Left colon (tissue), 2 donors: Measurements from ENCODE around the gene ZFPL1. TPM values are rescaled to one million over a fixed set of nuclear protein-coding genes. Genes with fewer than 3 reads are reported as not detected.

ENCODE experiments used
- ATAC-seq: fragments of 200-7000 bp; cut with Tn5 transposase; one replicate; pipeline ENCODE4 v1.9.1; 2020; ENCODE audit warnings: mild to moderate bottlenecking, moderate library complexity
- DNase-seq, 2 donors: peaks; one replicate each; pipeline ENCODE4 v3.0.0-alpha.2; 2020
- intact Hi-C, 2 donors: fragments of 100-400 bp; cut with DNase I in 1 of 2; cut with micrococcal nuclease in 1 of 2; formaldehyde crosslinking; loops; one replicate each; pipeline versions ENCODE4 v1.11.2 to v1.14.0; 2022; cut with DNase I, micrococcal nuclease
- total RNA-seq, 2 donors: library from RNA; stranded (reverse); fragmentation: NEBNext Ultra II Directional; extraction: Animal tissue kit (Norgen Biotek cat#: 25700); gene quantifications; one replicate each; pipeline ENCODE4 v1.2.1, GENCODE V29; 2021
- donor health status: DM: no; HTN: no; CAD: no.
- donor health status: DM: yes; HTN: yes; CAD: no.

Gene ZFPL1
- total RNA-seq, 2 donors from 2014 or later: 45.3 to 45.6 TPM

DNA sequence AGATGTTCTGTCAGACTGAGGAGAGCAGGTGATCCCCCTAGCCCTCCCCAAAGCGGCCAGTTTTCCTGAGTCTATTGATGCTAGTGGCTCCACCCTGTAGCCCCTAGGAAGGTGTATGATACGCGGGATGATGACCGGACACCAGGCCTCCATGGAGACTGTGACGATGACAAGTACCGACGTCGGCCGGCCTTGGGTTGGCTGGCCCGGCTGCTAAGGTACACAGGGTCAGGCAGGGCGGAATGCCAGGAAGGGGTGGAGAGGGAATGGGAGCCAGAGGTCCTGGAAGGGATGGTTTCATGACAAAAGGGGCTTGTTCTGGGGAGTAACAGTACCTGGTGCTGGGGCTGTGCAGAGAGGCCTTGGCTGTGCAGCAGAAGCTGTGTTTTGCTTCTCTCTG is 3.2 kb downstream of the ZFPL1 start:
- intact Hi-C loops: no loop called here
- DNase-seq: no peak
- no peak for ATAC-seq

DNA sequence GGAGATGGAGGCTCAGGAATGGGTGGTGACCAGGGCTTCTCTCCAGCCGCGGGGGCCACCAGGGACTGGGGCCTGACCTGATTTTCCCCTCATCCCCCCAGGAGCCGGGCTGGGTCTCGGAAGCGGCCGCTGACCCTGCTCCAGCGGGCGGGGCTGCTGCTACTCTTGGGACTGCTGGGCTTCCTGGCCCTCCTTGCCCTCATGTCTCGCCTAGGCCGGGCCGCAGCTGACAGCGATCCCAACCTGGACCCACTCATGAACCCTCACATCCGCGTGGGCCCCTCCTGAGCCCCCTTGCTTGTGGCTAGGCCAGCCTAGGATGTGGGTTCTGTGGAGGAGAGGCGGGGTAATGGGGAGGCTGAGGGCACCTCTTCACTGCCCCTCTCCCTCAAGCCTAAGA is 3.8 kb downstream of the ZFPL1 start:
- DNase-seq (no peak), ATAC-seq (no peak)
- intact Hi-C loops: no loop called here

DNA sequence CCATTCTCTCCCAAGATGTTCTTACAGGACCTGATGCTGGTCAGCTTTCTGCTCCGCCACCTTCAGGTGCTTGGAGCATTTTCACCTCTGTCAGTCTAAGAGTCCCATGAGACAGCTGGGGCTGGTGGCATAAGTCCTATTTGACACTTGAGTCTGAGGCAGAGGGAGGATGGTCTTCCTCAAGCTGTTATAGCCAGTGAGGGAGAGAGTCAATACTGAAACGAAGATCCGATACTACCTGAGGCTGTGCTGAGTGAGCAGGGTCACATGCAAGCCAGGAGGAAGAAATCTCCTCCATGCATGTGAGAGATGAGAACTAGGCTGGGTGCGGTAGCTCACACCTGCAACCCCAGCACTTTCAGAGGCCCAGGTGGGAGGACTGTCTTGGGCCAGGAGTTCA is 5.6 kb downstream of the ZFPL1 start:
- intact Hi-C loops: no loop called here
- ATAC-seq (no peak), DNase-seq (no peak)

DNA sequence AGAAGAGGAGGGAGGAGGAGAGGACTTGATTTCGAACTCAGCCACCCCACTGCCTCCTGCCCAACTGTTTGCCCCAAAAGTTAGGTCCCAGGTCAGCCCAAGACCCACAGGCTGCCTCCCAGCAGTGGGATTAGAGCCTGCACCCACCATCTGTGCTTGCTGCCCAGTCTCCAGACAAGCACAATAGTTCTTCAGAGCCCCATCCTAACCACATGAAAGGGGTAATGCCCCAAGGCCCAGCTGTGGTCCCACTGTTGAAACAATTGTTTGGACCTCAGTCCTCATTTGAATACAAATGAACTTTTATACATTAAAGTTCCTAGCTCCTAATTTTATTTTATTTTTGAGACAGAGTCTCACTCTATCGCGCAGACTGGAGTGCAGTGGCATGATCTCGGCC is 6.6 kb downstream of the ZFPL1 start:
- intact Hi-C loops: no loop called here
- DNase-seq: no peak
- no peak for ATAC-seq

DNA sequence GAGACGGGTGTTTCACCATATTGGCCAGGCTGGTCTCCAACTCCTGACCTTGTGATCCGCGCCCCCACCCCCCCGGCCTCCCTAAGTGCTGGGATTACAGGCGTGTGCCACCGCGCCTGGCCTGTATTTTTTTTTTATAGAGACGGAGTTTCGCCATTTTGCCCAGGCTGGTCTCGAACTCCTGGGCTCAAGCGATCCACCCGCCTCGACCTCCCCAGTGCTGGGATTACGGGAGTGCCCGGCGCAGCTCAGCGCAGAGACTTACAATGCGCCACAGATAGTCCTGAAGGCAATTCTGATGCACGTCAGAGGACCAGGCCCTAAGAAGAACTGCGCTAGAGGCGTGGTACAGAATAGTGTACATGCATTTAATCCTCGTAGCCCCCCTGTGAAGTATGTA is 11.4 kb downstream of the ZFPL1 start:
- DNase-seq (no peak), ATAC-seq (no peak)
- intact Hi-C loops: no loop called here

DNA sequence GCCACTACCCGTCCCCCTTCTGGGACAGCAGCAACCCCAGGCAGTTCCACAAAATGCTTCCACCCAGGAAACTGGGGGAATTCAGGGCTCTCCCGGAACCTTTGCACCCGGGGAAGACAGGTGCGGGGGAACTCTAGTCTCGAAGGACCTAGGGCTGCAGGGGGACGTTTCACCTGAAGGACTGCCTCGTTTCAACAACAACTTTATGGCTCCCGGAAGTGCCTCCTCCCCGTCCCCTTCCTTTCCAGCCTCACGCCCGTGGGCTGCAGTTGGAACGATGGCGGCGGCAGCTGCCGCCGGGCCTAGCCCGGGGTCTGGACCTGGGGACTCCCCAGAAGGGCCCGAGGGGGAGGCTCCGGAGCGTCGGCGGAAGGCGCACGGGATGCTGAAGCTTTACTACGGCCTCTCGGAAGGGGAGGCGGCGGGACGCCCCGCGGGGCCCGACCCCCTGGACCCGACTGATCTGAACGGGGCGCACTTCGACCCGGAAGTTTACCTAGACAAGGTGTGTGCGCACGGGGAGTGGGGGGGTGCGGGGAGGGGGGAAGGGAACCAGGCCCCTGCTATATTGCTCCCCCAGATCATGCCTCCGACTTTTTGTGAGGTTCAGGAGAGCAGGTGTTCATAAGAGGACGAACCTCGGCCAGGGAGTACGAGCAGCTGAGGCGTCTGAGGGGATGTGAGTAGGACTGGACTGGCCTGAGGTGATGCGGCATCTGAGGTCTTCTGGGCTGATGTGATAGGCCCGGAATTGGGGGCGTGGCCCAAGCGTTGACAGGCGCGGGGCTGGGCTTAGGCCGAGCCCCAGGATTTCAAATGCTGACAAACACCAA is 12.2 kb downstream of the ZFPL1 start, which contains the start of gene VPS51:
Gene VPS51, plus strand, starts transcription at position 241 of the 833 bp plus-strand sequence. Its CDS starts 37 bp downstream, at position 278.
- ATAC-seq: peak; percentile 95
- intact Hi-C loops: no loop called here

DNA sequence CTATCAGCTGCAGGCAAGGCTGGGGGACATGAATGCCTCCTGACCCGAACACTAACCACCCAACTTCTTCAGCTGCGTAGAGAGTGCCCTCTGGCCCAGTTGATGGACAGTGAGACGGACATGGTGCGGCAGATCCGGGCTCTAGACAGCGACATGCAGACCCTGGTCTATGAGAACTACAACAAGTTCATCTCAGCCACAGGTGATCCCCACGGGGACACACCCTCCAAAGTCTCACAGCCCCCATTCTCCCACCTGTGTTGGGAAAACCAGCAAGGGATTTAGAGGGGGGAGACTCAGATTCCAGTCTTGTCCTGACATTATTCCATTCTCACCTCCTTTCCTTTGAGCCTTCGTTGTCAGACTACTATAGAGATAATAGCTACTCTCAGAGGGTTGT is 12.9 kb downstream of the ZFPL1 start:
- intact Hi-C loops: no loop called here
- ATAC-seq: no peak

More for the DNA sequence above, 12.2 kb downstream of the ZFPL1 start, which contains the start of gene VPS51:
- peak; percentile 92 to 94 for DNase-seq

DNA sequence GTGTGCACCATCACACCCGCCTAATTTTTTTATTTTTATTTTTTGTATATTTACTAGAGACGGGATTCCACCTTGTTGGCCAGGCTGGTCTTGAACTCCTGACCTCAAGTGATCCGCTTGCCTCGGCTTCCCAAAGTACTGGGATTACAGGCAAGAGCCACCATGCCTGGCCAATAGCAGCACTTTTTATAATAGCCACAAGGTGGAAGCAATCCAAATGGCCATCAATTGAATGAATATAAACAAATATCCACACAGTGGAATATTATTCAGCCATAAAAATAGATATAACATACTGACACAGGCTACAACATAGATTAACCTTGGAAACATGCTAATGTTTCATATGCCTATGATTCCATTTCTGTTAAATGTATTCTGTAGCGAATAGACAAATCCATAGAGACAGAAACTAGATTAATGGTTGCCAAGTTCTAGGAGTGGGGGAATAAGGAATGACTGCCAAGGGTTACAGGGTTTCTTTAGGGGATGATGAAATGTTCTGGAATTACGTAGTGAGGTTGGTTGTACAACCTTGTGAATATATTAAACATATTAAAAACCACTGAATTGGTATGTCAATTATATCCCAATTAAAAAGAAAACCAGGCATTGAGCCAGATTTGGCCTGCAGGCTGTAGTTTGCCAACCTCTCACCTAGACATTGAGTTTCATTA is 16.8 kb downstream of the ZFPL1 start:
- intact Hi-C loops: no loop called here
- no peak for ATAC-seq
- no peak for DNase-seq

More for the DNA sequence above, 12.9 kb downstream of the ZFPL1 start:
- DNase-seq: no peak

DNA sequence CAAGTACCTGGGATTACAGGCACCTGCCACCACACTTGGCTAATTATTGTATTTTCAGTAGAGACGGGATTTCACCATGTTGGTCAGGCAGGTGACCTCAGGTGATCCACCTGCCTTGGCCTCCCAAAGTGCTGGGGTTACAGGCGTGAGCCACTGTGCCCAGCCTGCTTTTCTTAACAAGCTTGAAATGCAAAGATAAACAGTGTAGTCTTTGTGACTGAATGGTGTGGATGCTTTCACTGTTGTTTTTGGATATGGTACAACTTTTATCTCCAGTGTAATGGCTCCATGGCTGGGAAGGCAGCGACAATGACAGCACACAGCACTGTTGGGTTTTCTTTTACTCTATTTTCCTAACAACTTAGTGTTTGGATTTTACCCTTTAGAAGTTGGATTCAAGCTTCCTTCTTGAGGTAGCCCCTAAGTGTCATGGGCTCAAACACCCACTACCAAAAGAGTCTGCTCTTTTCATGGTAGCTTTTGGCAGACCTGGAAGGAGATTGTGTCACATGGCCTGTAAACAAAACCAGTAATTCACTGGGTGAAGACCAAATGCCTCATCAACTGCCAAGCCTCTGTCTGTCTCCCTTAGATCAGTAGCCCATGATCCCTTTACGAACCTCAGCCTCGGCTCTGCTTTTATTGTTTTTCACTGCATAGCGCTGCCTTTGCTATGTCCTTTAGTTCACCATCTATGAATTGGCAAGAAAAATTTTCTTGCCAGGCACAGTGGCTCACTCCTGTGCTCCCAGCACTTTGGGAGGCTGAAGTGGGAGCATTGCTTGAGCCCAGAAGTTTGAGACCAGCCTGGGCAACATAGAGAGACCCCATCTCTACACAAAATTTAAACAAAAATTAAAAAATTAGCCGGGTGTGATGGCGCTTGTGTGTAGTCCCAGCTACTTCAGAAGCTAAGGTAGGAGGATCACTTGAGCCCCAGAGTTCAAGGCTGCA is 18.4 kb downstream of the ZFPL1 start:
- intact Hi-C loops: no loop called here
- no peak for ATAC-seq
- DNase-seq: no peak

DNA sequence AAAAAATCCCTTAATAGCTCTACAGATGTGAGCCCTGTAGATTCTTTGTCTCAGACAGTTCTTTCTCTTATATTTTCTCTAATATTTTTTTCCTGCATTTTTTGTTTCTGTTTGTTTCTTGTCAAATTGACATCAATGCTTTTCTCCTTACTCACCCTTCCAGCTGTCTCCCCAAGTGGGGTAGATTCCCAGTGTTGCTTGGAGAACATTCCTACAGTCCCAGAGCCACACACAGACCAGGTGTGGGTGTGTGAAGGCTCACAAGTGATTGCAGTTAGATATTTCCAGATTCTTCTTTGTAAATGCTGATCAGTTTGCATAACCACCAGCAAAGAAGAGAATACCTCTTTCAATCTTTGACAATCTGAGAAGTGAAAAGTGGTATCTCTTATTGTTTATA is 19.5 kb downstream of the ZFPL1 start:
- no peak for ATAC-seq
- intact Hi-C loops: no loop called here
- no peak for DNase-seq

DNA sequence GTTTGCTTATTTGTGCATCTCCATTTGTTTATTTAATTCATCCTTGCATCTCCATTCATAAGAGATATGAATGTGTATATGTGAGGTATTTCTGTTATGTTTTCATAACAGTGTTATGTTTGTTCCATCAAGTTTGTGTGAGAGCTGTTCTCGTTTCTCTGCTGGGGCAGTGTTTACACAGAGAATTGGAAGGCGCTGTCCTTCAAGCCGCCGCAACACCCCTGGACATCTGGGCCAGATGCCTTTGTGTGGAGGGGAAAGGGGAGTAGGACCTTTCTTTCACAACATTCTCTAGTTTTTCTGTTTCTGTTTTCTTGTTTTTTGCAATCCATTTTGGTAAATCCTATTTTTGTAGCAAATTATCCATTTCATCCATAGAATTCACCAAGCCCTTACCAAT is 20.6 kb downstream of the ZFPL1 start:
- intact Hi-C loops: no loop called here
- DNase-seq (no peak), ATAC-seq (no peak)

DNA sequence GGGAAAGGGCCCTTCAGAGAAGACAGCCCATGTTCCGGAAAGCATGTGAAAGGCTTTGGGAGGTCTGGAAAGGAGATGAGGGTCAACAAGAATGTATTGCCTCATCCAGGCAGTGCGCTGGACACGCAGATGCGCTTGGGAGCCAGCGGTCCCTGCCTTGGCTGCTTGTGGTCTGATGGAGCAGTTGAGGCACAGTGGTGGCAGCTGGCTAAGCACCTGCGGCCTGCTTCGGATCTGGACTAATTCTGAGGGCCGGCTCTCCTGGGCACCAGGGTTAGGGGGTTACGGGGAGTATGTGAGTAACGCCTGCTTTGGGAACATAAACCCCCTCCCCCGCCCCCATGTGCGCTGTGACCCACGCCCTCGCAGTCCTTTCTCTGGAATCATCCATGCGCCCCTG is 23.1 kb downstream of the ZFPL1 start:
- intact Hi-C loops: no loop called here
- no peak for DNase-seq
- no peak for ATAC-seq

DNA sequence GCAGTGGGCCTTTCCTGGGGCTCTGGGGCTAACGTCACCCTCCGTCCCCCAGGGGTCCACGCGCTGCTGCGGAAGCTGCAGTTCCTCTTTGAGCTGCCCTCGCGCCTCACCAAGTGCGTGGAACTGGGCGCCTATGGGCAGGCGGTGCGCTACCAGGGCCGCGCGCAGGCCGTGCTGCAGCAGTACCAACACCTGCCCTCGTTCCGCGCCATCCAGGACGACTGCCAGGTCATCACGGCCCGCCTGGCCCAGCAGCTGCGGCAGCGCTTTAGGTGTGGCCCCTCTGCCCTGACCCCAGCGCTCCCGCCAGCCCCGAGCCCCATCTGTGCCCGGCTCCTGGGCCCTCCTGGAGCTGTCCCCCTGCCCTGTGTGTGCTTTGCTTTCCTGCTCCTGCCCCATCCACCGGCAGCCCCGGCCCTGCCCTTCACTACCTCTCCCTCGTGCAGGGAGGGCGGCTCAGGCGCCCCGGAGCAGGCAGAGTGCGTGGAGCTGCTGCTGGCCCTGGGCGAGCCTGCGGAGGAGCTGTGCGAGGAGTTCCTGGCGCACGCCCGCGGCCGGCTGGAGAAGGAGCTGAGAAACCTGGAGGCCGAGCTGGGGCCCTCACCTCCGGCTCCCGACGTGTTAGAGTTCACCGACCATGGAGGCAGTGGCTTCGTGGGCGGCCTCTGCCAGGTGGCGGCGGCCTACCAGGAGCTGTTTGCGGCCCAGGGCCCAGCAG is 23.9 kb downstream of the ZFPL1 start:
- no peak for ATAC-seq
- intact Hi-C loops: no loop called here

DNA sequence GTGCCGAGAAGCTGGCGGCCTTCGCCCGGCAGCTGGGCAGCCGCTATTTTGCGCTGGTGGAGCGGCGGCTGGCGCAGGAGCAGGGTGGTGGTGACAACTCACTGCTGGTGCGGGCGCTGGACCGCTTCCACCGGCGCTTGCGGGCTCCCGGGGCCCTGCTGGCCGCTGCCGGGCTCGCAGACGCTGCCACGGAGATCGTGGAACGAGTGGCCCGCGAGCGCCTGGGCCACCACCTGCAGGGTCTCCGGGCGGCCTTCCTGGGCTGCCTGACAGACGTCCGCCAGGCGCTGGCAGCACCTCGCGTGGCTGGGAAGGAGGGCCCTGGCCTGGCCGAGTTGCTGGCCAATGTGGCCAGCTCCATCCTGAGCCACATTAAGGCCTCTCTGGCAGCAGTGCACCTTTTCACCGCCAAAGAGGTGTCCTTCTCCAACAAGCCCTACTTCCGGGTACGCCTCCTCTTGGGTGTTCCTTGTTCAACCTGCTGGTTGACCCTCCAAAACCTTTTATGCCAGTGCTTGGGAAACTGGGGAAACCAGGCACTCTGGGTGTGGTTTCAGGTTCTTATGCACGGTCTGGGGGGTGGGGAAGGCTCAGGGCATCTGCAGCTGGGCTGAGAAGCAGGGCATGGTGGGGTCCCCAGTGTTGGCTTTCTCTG is 24.6 kb downstream of the ZFPL1 start:
- ATAC-seq (no peak), DNase-seq (no peak)
- intact Hi-C loops: no loop called here

More for the DNA sequence above, 23.9 kb downstream of the ZFPL1 start:
- DNase-seq: no peak

DNA sequence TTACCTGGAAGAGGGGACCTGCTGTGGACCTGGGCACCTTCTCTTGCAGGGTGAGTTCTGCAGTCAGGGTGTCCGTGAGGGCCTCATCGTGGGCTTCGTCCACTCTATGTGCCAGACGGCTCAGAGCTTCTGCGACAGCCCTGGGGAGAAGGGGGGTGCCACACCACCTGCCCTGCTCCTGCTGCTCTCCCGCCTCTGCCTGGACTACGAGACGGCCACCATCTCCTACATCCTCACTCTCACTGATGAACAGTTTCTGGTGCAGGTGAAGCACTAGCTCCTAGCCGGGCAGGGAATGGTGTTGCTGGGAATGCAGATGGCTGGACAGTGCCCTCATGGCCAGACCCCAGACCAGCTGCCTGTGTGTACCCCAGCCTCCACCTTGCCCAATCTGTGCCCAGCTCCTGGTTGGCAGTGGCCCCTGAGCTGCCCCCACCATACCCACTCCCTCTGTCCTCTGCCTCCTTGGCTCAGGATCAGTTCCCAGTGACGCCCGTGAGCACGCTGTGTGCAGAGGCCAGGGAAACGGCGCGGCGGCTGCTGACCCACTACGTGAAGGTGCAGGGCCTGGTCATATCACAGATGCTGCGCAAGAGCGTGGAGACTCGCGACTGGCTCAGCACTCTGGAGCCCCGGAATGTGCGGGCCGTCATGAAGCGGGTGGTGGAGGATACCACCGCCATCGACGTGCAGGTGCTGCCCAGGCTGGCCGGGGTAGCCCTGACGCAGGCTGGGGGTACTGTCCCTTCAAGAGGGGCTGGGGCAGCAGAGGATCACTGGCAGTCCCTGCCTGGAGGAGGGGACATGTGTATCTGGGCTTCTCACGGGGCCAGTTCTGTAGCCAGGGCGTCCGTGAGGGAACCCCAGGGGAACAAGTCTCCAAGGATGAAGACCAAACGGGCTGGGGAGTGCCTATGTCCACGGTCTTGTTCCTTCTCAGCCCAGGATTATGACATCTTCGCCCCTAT is 25.5 kb downstream of the ZFPL1 start:
- intact Hi-C loops: no loop called here
- no peak for ATAC-seq
- DNase-seq: no peak

DNA sequence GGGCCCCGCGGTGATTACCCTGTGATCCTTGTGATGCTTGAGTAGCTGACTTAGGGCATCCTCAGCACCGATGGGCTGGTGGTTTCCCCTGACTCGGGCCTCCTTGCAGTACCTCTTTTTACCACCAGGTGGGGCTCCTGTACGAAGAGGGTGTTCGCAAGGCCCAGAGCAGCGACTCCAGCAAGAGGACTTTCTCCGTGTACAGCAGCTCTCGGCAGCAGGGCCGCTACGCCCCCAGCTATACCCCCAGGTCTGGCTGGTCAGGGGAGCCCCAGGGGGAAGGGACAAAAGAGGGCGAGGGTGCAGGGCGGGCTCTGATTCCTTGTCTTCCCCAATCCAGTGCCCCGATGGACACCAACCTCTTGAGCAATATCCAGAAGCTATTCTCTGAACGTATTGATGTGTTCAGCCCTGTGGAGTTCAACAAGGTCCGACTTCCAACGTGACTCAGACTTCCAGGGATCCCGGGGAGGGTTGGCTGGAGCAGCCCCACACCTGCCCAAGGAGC is 26.4 kb downstream of the ZFPL1 start:
- intact Hi-C loops: no loop called here
- peak; percentile 41 for ATAC-seq
- peak; percentile 81 to 94 for DNase-seq
